ENCODE data around the gene GALT. TPM values are rescaled to one million over a fixed set of nuclear protein-coding genes. Genes with fewer than 3 reads are reported as not detected.

Gene GALT
- total and polyA plus RNA-seq, 2 of the 4 experiments (the other 2 are of a cell fraction): 15.8 to 34.6 TPM

DNA sequence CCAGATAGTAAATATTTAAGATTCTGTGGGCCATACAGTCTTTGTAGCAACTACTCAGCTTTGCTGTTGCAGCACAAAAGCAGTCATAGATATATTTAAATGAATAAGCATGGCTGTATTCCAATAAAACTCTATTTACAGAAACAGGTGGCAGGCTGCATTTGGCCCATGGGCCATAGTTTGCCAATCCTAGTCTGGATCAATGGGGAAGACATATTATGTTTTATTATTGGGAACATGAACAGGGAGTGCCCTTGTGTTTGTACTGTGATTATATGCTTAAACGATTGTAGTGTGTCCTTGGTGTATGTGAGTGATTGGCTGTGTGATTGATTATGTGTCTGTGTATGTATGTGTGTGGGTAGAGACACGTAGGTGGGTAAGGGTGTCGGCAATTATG lies 28.0 kb downstream of the GALT start:
- H4K20me1 ChIP-seq (ENCODE audit: insufficient read depth, low read length): no peaks in the 10 kb centered on the region
- no TSS peak for BruUV-seq (replicated peaks)
- CTCF ChIA-PET: interaction anchor here (1.0 to 3.3 kb wide), 2 partner anchors 27 to 28 kb away, joined by 3 to 16 read pairs; no protein-coding TSS in a partner anchor

More for the DNA sequence above, 28.0 kb downstream of the GALT start:
- no peaks in the 10 kb centered on the region; the same call in 1 of the 2 replicates for H3K9me1 ChIP-seq (ENCODE audit: insufficient read depth, low read length)
- peaks cover 25 to 27% of the 10 kb centered on the region in 2 experiments for H3K79me1 ChIP-seq (ENCODE audit: low read depth in 1 of 2, low read length in 2 of 2)
- no peak overlapping the region for H4K8ac ChIP-seq (ENCODE audit: low read depth in 2 of 2, low read length in 2 of 2)
- no peak for DNase-seq
- no peak overlapping the region for H3K4ac ChIP-seq (ENCODE audit: low read depth, low read length)
- no peak overlapping the region for H3K56ac ChIP-seq (ENCODE audit: extremely low read depth, insufficient read depth, low read length)
- no peak overlapping the region for H2BK15ac ChIP-seq (ENCODE audit: low read depth, low read length)
- POLR2A ChIA-PET (ENCODE audit: unreplicated experiment): no interaction called here
- H2AK5ac ChIP-seq (ENCODE audit: low read depth, low read length): no peak overlapping the region
- WGBS, 2 experiments (ENCODE audit: extremely low coverage in 2 of 2, insufficient read length in 1 of 2): 71 to 100% methylated on average over 1 of the region's 3 CpGs
- H3K18ac ChIP-seq (ENCODE audit: low read depth, low read length): no peak overlapping the region
- no peaks in the 10 kb centered on the region for H3K27me3 ChIP-seq (ENCODE audit: control insufficient read depth, insufficient read depth, low read length)
- H2AFZ ChIP-seq (replicated peaks; ENCODE audit: low read length, poor library complexity): no peak overlapping the region
- H3K4me1 ChIP-seq (ENCODE audit: control insufficient read depth, insufficient read depth, low read length): no peaks in the 10 kb centered on the region
- dilution Hi-C loops (cut with HindIII; ENCODE audit: low sequenced_read_pairs, unreplicated experiment): no loop called here
- no peak for TF ChIP-seq BHLHE40 (IDR thresholded peaks at IDR 0.05; ENCODE audit: low read depth, low read length)
- no peak for TF ChIP-seq CEBPB (IDR thresholded peaks at IDR 0.05; ENCODE audit: low read depth, low read length)
- no peak overlapping the region for H2BK5ac ChIP-seq (ENCODE audit: low read depth, low read length, poor library complexity, severe bottlenecking)
- no peak overlapping the region for H3K4me3 ChIP-seq (ENCODE audit: insufficient read depth, low read depth, low read length)
- no peak overlapping the region for H2BK20ac ChIP-seq (ENCODE audit: low read depth, low read length)
- H2AK9ac ChIP-seq (replicated peaks; ENCODE audit: low read depth, low read length, poor library complexity): no peak overlapping the region
- ATAC-seq (ENCODE audit: low read depth): no peak
- H4K91ac ChIP-seq (ENCODE audit: insufficient read depth, low read depth, low read length): no peak overlapping the region
- H3K23ac ChIP-seq (ENCODE audit: low read depth, low read length): no peak overlapping the region
- in situ Hi-C loops (cut with MboI; ENCODE audit: low sequenced_read_pairs): no loop called here
- no peak overlapping the region for H3K9ac ChIP-seq (ENCODE audit: low read depth, low read length)
- intact Hi-C loops (cut with micrococcal nuclease): no loop called here
- H3K27ac ChIP-seq (ENCODE audit: insufficient read depth, low read length): no peak overlapping the region
- no peak overlapping the region for H3K4me2 ChIP-seq (ENCODE audit: low read depth, low read length)
- no peak overlapping the region for H4K5ac ChIP-seq (ENCODE audit: low read depth, low read length)
- H3K9me3 ChIP-seq (ENCODE audit: control insufficient read depth, insufficient read depth, low read length): no peaks in the 10 kb centered on the region
- H3K36me3 ChIP-seq (ENCODE audit: control insufficient read depth, insufficient read depth, low read length): peaks cover 2% of the 10 kb centered on the region
- H2BK120ac ChIP-seq (ENCODE audit: low read depth, low read length): no peak overlapping the region
- no peak overlapping the region for H3K14ac ChIP-seq (replicated peaks; ENCODE audit: low read depth, low read length)
